Hepatocyte (in vitro differentiated cells): ENCODE measurements around the gene TM9SF4. TPM values are rescaled to one million over a fixed set of nuclear protein-coding genes. Genes with fewer than 3 reads are reported as not detected.

Source experiments
- DNase-seq: peaks from one replicate; pipeline ENCODE4 v3.0.0-alpha.2; 2016; ENCODE audit warnings: low spot score
- H2AFZ ChIP-seq: fragments of 200-600 bp; sonication (generic); 2 replicates; pipeline ENCODE4 v1.6.0; 2016; ENCODE audit warnings: antibody characterized with exemption, mild to moderate bottlenecking
- H3K27ac ChIP-seq: fragments of 200-600 bp; sonication (generic); 2 replicates; pipeline ENCODE4 v1.5.1; 2016; ENCODE audit warnings: mild to moderate bottlenecking
- H3K27me3 ChIP-seq: fragments of 200-600 bp; sonication (generic); 2 replicates; pipeline ENCODE4 v1.6.1; 2016
- H3K36me3 ChIP-seq: fragments of 200-600 bp; sonication (generic); replicated peaks from 2 replicates; pipeline ENCODE4 v1.5.1; 2016; ENCODE audit warnings: low read depth; ENCODE audit not compliant: insufficient read depth
- H3K4me1 ChIP-seq: fragments of 200-600 bp; sonication (generic); 2 replicates; pipeline ENCODE4 v1.5.1; 2016; ENCODE audit warnings: mild to moderate bottlenecking, moderate library complexity; ENCODE audit not compliant: insufficient read depth
- H3K4me2 ChIP-seq: fragments of 200-600 bp; sonication (generic); 2 replicates; pipeline ENCODE4 v1.6.0; 2016
- H3K4me3 ChIP-seq: fragments of 200-600 bp; sonication (generic); 2 replicates; pipeline ENCODE4 v1.5.1; 2016; ENCODE audit warnings: mild to moderate bottlenecking
- H3K79me2 ChIP-seq: fragments of 200-600 bp; sonication (generic); 2 replicates; pipeline ENCODE4 v1.6.0; 2017; ENCODE audit warnings: mild to moderate bottlenecking
- H3K9me2 ChIP-seq: fragments of 200-600 bp; sonication (generic); replicated peaks from 2 replicates; pipeline ENCODE4 v1.6.0; 2017; ENCODE audit warnings: mild to moderate bottlenecking; ENCODE audit not compliant: insufficient read depth
- H3K9me3 ChIP-seq: fragments of 200-600 bp; sonication (generic); 2 replicates; pipeline ENCODE4 v1.5.1; 2016; ENCODE audit warnings: low read depth, mild to moderate bottlenecking
- H4K20me1 ChIP-seq: fragments of 200-600 bp; sonication (generic); 2 replicates; pipeline ENCODE4 v1.6.0; 2016; ENCODE audit warnings: mild to moderate bottlenecking; ENCODE audit not compliant: insufficient read depth, poor library complexity, severe bottlenecking
- EZH2 ChIP-seq: fragments of 200-600 bp; sonication (generic); IDR thresholded peaks from 2 replicates; pipeline ENCODE4 v1.6.1; 2016; ENCODE audit warnings: antibody characterized with exemption, mild to moderate bottlenecking, borderline replicate concordance
- EZH2phosphoT487 ChIP-seq: fragments of 200-600 bp; sonication (generic); IDR thresholded peaks from one replicate; pipeline ENCODE4 v1.6.1; 2018; ENCODE audit warnings: antibody characterized with exemption, mild to moderate bottlenecking, low read depth, moderate library complexity; ENCODE audit not compliant: unreplicated experiment, severe bottlenecking
- WGBS: methylation state at CpG from one replicate; pipeline ENCODE4 v1.1.6; 2016; ENCODE audit warnings: low lambda C conversion rate; ENCODE audit errors: missing lambda C conversion rate; 5-methylcytosine and 5-hydroxymethylcytosine counted together
- polyA plus RNA-seq: library from polyadenylated mRNA; unstranded; fragments of >200 nt; fragmentation: Nextera tagmentation; extraction: Ambion mirVana; gene quantifications from 2 replicates; pipeline ENCODE4 v1.2.1, GENCODE V29; 2016
- total RNA-seq: library from RNA; depleted of rRNA; stranded (reverse); fragments of >200 nt; gene quantifications from 2 replicates; pipeline ENCODE4 v1.2.3, GENCODE V29; 2014
- TF ChIP-seq, protein P1 (sequence below): fragments of 200-600 bp; sonication (generic); IDR thresholded peaks from 2 replicates; pipeline ENCODE4 v1.5.1; 2016; ENCODE audit warnings: antibody characterized with exemption, mild to moderate bottlenecking; ENCODE audit not compliant: poor library complexity

Gene TM9SF4
- total and polyA plus RNA-seq, 2 experiments from 2014 or later, result 65.3 to 86.4 TPM

DNA sequence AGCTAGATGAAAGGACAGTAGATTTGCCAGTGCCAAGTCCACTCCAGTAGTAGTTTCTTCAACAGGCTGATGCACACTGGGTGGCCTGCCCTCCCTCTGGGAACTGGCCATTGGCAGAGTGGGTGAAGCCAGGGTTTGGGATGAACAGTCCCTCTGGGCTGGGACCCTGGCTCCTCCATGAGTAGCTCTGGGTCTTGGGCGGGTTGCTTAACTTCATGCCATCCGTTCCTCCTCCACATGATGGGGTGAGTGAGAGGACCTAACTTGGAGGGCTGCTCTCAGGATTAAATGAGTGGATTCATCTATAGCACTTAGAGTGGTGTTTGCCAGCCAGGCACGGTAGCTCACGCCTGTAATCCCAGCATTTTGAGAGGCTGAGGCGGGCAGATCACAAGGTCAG, 50.8 kb downstream of the TM9SF4 start:
- DNase-seq, result no peak
- H3K4me3 ChIP-seq, result no peak overlapping the region
- no peaks in the 10 kb centered on the region for H3K79me2 ChIP-seq
- H3K27me3 ChIP-seq, result no peaks in the 10 kb centered on the region
- H3K36me3 ChIP-seq, result no peaks in the 10 kb centered on the region
- no peaks in the 10 kb centered on the region for H3K9me3 ChIP-seq
- no peak overlapping the region for H3K4me2 ChIP-seq
- no peak for TF ChIP-seq EZH2
- no peak for TF ChIP-seq EZH2phosphoT487
- H3K27ac ChIP-seq, result no peak overlapping the region
- no peaks in the 10 kb centered on the region for H3K9me2 ChIP-seq
- no peak overlapping the region for H2AFZ ChIP-seq
- no peaks in the 10 kb centered on the region for H4K20me1 ChIP-seq
- H3K4me1 ChIP-seq, result no peaks in the 10 kb centered on the region
- WGBS, result 94% methylated on average over 5 of the region's 5 CpGs

- Histone ChIP-seq H3K4me3 (no peak overlapping the region), H2AFZ (no peak overlapping the region), H3K79me2 (no peaks in the 10 kb centered on the region), H3K36me3 (no peaks in the 10 kb centered on the region), H3K4me1 (no peaks in the 10 kb centered on the region), H3K4me2 (no peak overlapping the region), H3K9me2 (no peaks in the 10 kb centered on the region), H3K9me3 (no peaks in the 10 kb centered on the region), H3K27ac (no peak overlapping the region), H3K27me3 (no peaks in the 10 kb centered on the region), H4K20me1 (no peaks in the 10 kb centered on the region)
- DNase-seq, result no peak
- TF ChIP-seq, protein P1, sequence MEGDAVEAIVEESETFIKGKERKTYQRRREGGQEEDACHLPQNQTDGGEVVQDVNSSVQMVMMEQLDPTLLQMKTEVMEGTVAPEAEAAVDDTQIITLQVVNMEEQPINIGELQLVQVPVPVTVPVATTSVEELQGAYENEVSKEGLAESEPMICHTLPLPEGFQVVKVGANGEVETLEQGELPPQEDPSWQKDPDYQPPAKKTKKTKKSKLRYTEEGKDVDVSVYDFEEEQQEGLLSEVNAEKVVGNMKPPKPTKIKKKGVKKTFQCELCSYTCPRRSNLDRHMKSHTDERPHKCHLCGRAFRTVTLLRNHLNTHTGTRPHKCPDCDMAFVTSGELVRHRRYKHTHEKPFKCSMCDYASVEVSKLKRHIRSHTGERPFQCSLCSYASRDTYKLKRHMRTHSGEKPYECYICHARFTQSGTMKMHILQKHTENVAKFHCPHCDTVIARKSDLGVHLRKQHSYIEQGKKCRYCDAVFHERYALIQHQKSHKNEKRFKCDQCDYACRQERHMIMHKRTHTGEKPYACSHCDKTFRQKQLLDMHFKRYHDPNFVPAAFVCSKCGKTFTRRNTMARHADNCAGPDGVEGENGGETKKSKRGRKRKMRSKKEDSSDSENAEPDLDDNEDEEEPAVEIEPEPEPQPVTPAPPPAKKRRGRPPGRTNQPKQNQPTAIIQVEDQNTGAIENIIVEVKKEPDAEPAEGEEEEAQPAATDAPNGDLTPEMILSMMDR, result no peak
- TF ChIP-seq EZH2phosphoT487 (no peak), EZH2 (no peak)
- 82% methylated on average over 3 of the region's 3 CpGs for WGBS
These were observed 52.8 kb downstream of the TM9SF4 start for GRCh38 chr20:32162351-32162750.

DNA sequence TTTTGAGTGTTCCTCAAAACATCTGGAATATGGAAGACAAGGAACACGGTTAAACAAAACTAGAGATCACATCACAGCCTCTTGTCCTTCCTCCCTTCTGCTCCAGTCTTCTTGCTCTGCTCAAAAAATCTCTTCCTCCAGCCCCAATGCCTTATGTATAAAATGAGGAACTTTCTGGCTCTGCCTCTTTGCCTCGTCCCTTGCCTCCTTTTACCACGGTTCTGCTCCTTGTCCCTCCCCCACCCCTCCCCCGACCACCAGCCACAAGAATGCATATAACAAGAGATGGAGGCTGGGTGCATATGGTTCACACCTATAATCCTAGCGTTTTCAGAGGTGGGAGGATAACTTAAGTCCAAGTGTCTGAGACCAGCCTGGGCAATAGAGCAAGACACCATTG, 54.4 kb downstream of the TM9SF4 start:
- Histone ChIP-seq H4K20me1 (no peaks in the 10 kb centered on the region), H3K27me3 (no peaks in the 10 kb centered on the region), H3K4me3 (no peak overlapping the region), H3K27ac (no peak overlapping the region), H3K9me3 (no peaks in the 10 kb centered on the region), H3K9me2 (no peaks in the 10 kb centered on the region), H3K4me1 (no peaks in the 10 kb centered on the region), H3K4me2 (no peak overlapping the region), H2AFZ (no peak overlapping the region), H3K36me3 (no peaks in the 10 kb centered on the region), H3K79me2 (no peaks in the 10 kb centered on the region)
- TF ChIP-seq EZH2phosphoT487 (no peak), EZH2 (no peak)
- TF ChIP-seq, protein P1, result no peak
- 84% methylated on average over 5 of the region's 5 CpGs for WGBS
- DNase-seq, result no peak

GRCh38 chr20:32164984-32165735, 55.6 kb downstream of the TM9SF4 start:
- Histone ChIP-seq H3K4me1 (no peaks in the 10 kb centered on the region), H3K36me3 (no peaks in the 10 kb centered on the region), H3K4me2 (no peak overlapping the region), H3K9me3 (no peaks in the 10 kb centered on the region), H3K4me3 (no peak overlapping the region), H4K20me1 (no peaks in the 10 kb centered on the region), H3K27me3 (no peaks in the 10 kb centered on the region), H3K79me2 (no peaks in the 10 kb centered on the region), H2AFZ (no peak overlapping the region), H3K9me2 (no peaks in the 10 kb centered on the region), H3K27ac (no peak overlapping the region)
- DNase-seq, result no peak
- no peak for TF ChIP-seq EZH2phosphoT487
- TF ChIP-seq, protein P1, result no peak
- no peak for TF ChIP-seq EZH2
- 97% methylated on average over 21 of the region's 21 CpGs for WGBS
